PC-9 (cell line): ENCODE results near the gene TMEM203. TPM values are rescaled to one million over a fixed set of nuclear protein-coding genes. Genes with fewer than 3 reads are reported as not detected.
A peak's percentile ranks its signal among the peaks of the same experiment; 100 is the strongest.

Source experiments
- BruUV-seq: library from RNA; stranded (reverse); fragments of 400-500 nt; replicated peaks from 2 replicates; lab custom pipeline; 2021; lab: Mats Ljungman, UMichigan
- CTCF ChIA-PET: fragments of 300-600 bp; sonication (Branson Sonifier 250); formaldehyde crosslinking; loops from one replicate; lab custom pipeline; 2022; ENCODE audit warnings: antibody characterized with exemption; lab: Charles Lee
- POLR2A ChIA-PET: fragments of 300-600 bp; sonication (Branson Sonifier 250); formaldehyde crosslinking; loops from one replicate; lab custom pipeline; 2022; ENCODE audit warnings: antibody characterized with exemption; ENCODE audit not compliant: unreplicated experiment; lab: Charles Lee
- DNase-seq, 2 experiments: peaks; one replicate each; pipeline versions ENCODE4 v3.0.0 to v3.0.0-alpha.2; 2015 to 2022; ENCODE audit warnings: mixed read lengths in 1 of 2
- H2AFZ ChIP-seq: fragments of 200-600 bp; sonication (generic); 2 replicates; pipeline ENCODE4 v1.8.1; 2017; ENCODE audit warnings: antibody characterized with exemption
- H3F3A ChIP-seq: fragments of 200-600 bp; sonication (generic); 2 replicates; pipeline ENCODE4 v1.8.1; 2017; ENCODE audit warnings: antibody characterized with exemption, mild to moderate bottlenecking, low read depth; ENCODE audit not compliant: insufficient read depth
- H3K27ac ChIP-seq: fragments of 200-600 bp; sonication (generic); 2 replicates; pipeline ENCODE4 v1.6.1; 2016; ENCODE audit warnings: mixed run types
- H3K27me3 ChIP-seq: fragments of 200-600 bp; sonication (generic); 2 replicates; pipeline ENCODE4 v1.6.1; 2016; ENCODE audit warnings: low read depth, mixed run types; ENCODE audit not compliant: insufficient read depth
- H3K36me3 ChIP-seq: fragments of 200-600 bp; sonication (generic); 2 replicates; pipeline ENCODE4 v1.6.1; 2016; ENCODE audit warnings: low read depth, mixed run types
- H3K4me1 ChIP-seq: fragments of 200-600 bp; sonication (generic); replicated peaks from 2 replicates; pipeline ENCODE4 v1.6.1; 2016; ENCODE audit warnings: mixed run types; ENCODE audit not compliant: insufficient read depth
- H3K4me2 ChIP-seq: fragments of 200-600 bp; sonication (generic); 2 replicates; pipeline ENCODE4 v1.6.1; 2017; ENCODE audit warnings: mixed run types
- H3K4me3 ChIP-seq: fragments of 200-600 bp; sonication (generic); 2 replicates; pipeline ENCODE4 v1.6.1; 2016; ENCODE audit warnings: mixed run types
- H3K79me2 ChIP-seq: fragments of 200-600 bp; sonication (generic); 2 replicates; pipeline ENCODE4 v1.6.1; 2017; ENCODE audit warnings: low read depth, mixed run types
- H3K9me2 ChIP-seq: fragments of 200-600 bp; sonication (generic); 2 replicates; pipeline ENCODE4 v1.8.1; 2017; ENCODE audit warnings: mild to moderate bottlenecking; ENCODE audit not compliant: insufficient read depth
- H3K9me3 ChIP-seq: fragments of 200-600 bp; sonication (generic); 2 replicates; pipeline ENCODE4 v1.8.1; 2016; ENCODE audit warnings: low read depth; ENCODE audit not compliant: insufficient read depth
- H4K20me1 ChIP-seq: fragments of 200-600 bp; sonication (generic); 2 replicates; pipeline ENCODE4 v1.8.1; 2017; ENCODE audit not compliant: insufficient read depth
- CTCF ChIP-seq: fragments of 200-600 bp; sonication (generic); conservative IDR thresholded peaks from 2 replicates; pipeline ENCODE4 v1.6.1; 2017; ENCODE audit warnings: mixed run types, antibody characterized with exemption, mild to moderate bottlenecking, moderate library complexity
- EZH2 ChIP-seq: fragments of 200-600 bp; sonication (generic); IDR thresholded peaks from 2 replicates; pipeline ENCODE4 v1.8.0; 2017; ENCODE audit warnings: antibody characterized with exemption, low read depth
- intact Hi-C: fragments of 100-400 bp; cut with micrococcal nuclease; formaldehyde crosslinking; loops from one replicate; pipeline ENCODE4 v1.10.0; 2022; ENCODE audit not compliant: unreplicated experiment
- total RNA-seq: library from RNA; stranded (reverse); gene quantifications from 2 replicates; pipeline ENCODE4 v1.2.3, GENCODE V29; 2021

TMEM203 gene
- total RNA-seq, 1 experiment from 2014 or later = 45.5 TPM

GRCh38 chr9:137189297-137190295 is 15.9 kb downstream of the TMEM203 start:
- Histone ChIP-seq H2AFZ (peak overlapping the region; percentile 56), H3K4me1 (peaks cover 38% of the 10 kb centered on the region), H4K20me1 (peaks cover 32% of the 10 kb centered on the region), H3F3A (peaks cover 18% of the 10 kb centered on the region), H3K4me2 (peak overlapping the region; percentile 92), H3K36me3 (no peaks in the 10 kb centered on the region), H3K79me2 (peaks cover 46% of the 10 kb centered on the region), H3K9me2 (no peaks in the 10 kb centered on the region), H3K4me3 (peak overlapping the region; percentile 97), H3K9me3 (no peaks in the 10 kb centered on the region), H3K27me3 (no peaks in the 10 kb centered on the region), H3K27ac (peak overlapping the region; percentile 74)
- ChIA-PET CTCF (interaction anchor here (0.6 to 2.8 kb wide), 8 partner anchors 11 to 401 kb away, joined by 3 to 15 read pairs (median 4); partner anchors contain the start of gene RNF224), POLR2A (interaction anchor here (0.6 to 1.8 kb wide), 14 partner anchors 9 to 269 kb away, joined by 3 to 14 read pairs (median 6); partner anchors contain the start of genes CYSRT1, NSMF, RNF208 and TPRN)
- no peak for DNase-seq
- TSS peak; percentile 72 for BruUV-seq
- intact Hi-C loops = loop anchor here (1.0 to 2.0 kb wide), 4 partner anchors 11 to 61 kb away; partner anchors contain the start of genes TMEM210 and TPRN
- no peak for TF ChIP-seq EZH2
- 0 out of 2 replicates have a peak, but pooled peaks have one; percentile 1 for TF ChIP-seq CTCF

- intact Hi-C loops = loop anchor here (1.0 to 2.0 kb wide), 5 partner anchors 12 to 60 kb away; partner anchors contain the start of genes RNF224, TMEM210 and TPRN
- Histone ChIP-seq H3K27me3 (no peaks in the 10 kb centered on the region), H3K4me3 (peak within 1 kb of the TSS; percentile 97), H3K27ac (peak within 1 kb of the TSS; percentile 74), H3K36me3 (no peaks in the 10 kb centered on the region), H3K9me3 (no peaks in the 10 kb centered on the region), H4K20me1 (peaks cover 23% of the 10 kb centered on the region), H3F3A (peaks cover 18% of the 10 kb centered on the region), H3K4me2 (peak within 1 kb of the TSS; percentile 92), H3K79me2 (peaks cover 38% of the 10 kb centered on the region), H3K4me1 (peaks cover 33% of the 10 kb centered on the region), H2AFZ (peak within 1 kb of the TSS; percentile 93), H3K9me2 (no peaks in the 10 kb centered on the region)
- POLR2A ChIA-PET = interaction anchor here (0.5 to 1.8 kb wide), 17 partner anchors 9 to 411 kb away, joined by 3 to 14 read pairs (median 5); partner anchors contain the start of genes CYSRT1, NSMF, RNF208 and TPRN
- no TSS peak for BruUV-seq
- peak; percentile 81 to 98 for DNase-seq
- CTCF ChIA-PET = interaction anchor here (0.5 to 2.8 kb wide), 9 partner anchors 12 to 402 kb away, joined by 3 to 17 read pairs (median 3); partner anchors contain the start of genes RNF224 and TMEM203
- TF ChIP-seq CTCF (peak; percentile 44; the same call in 1 of the 2 replicates), EZH2 (no peak)
These were observed 16.8 kb downstream of the TMEM203 start, which contains the start of the genes ANAPC2 and SSNA1 for GRCh38 chr9:137188490-137189296. Gene ANAPC2 (minus strand): TSS chr9:137188560. CDS start chr9:137188532, 28 bp downstream. Gene SSNA1 (plus strand): TSS chr9:137188676. CDS start chr9:137188727, 51 bp downstream.
